Stimulated activated CD8-positive, alpha-beta memory T cell treated with anti-CD3 and anti-CD28 coated beads, Interleukin-4, amount 100 ng/mL, for 1 hour (primary cell): ENCODE data around the gene ABCC11.

ENCODE experiments used
- DNase-seq, 2 donors: peaks; one replicate each; pipeline ENCODE4 v3.0.0-alpha.2; 2020; ENCODE audit warnings: low read depth in 2 of 2, low spot score in 1 of 2

ABCC11 gene

DNA sequence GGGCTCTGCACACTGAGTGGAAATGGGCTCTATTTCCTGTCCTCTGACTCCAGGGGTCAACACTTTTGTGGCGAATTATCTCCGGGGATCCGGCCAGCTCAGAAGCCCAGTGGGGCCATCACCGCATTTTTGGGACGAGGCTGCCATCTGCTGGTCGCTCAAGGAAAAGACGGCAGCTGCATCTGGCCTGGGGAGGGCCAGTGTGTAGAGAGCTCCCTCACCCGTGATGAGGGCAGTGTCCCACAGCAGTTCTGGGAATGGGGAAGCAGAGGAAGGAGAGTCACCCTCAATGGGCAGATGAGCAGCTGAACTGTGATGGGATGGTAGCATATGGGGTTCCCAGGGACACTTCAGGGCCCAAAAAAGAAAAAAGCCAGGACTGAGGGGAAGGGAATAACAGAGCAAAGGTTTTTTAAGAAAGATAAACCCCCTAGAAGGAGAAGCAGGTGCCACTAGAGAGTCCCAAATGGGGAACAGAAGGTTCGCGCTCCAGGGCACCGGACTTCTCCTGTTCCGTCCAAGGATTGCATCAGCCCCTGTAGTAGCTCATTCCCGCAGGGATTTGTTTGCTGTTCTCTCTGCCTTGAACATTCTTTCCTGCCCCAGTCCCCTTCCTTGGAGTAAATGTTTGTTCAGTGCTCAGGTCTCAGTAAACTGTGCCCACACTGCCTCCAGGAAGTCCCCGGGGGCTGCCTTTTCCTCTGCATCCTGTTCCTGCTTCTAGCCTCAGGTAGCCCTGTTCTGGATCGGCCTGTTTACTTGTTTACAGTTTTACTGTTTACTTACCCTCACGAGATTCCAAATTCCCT is 82.2 kb downstream of the ABCC11 start:
- peak; percentile 28 to 32 for DNase-seq

DNA sequence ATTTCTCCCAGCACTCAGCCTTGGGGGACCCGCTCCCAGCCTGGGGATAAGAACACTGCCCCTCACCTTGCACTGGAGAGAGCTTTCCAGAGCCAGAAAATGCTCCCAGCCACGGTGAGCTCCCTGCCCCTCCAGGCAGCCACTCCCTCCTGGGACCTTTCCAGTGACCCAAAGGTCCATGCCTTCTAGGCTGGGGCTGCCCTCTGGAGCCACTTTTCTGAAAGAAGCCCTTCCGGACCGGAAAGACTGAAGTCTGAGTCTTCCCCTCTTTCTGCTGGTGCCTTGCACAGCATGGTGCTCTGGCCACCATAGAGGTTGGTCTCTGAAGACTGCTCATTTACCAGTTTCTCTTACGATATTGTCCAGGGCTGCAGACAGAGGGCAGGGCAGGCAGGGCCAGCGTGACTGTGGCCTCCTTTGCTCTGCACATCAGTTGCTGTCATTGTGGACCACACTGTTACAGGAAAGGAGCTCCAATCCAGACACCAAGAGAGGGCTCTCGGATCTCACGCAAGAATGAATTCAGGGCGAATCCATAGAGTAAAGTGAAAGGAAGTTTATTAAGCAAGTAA is 84.4 kb downstream of the ABCC11 start:
- no peak for DNase-seq

DNA sequence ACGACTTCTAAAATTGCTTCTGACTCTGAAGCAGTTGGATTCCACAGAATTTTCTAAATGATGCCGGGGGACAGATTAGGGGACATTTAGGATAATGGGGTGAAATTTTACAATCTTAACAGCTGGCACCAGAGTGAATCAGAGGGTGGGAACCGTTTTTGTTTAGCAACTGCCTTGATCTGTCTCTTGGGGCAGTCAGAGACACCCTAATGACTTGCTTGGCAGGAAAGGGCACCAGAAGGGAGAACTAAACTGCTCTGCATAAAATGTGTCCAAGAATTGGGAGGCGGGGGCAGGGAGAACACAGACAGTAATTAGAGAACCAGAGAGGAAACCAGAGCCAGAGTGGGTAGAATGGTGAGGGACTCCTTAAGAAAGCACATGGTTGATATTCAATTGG is 85.4 kb downstream of the ABCC11 start:
- DNase-seq, result no peak

DNA sequence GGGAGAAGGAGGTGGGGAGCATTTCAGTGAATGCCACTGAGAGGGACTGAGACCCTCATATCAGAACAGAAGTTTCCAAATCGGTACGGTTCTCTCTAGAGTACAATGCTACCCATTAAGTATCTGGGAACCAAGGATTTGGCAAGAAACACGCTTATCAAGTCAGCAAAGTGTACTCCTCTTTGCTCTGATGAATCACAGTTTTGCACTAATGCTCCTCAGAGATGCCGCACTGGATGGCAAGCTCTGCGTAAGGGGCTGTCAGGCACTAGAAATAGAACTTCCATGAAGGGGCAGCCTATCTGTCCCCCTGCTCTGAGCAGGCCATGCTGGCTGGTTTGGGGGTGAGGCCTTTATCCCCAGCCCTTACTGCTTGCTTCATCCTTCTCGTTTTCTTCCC is 86.8 kb downstream of the ABCC11 start:
- DNase-seq, result no peak

DNA sequence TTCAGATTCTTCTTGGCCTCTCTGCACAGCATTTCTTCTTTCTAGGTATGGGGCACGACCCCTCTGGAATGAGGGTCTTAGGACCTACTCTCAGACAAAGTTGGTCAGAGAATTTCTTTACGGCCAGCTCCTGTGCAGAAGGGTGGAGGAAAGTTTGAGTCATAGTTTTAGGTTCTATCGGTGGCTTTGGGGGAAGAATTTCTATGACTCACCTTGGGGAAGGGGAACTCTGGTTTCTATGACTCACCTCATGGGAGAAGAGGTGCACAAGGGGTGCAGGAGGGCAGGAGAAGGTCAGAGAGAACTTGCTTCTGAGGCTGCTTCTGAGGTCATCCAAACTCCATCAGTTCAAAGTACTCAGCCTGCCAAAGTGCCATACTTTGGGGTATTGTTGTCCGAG is 89.0 kb downstream of the ABCC11 start:
- DNase-seq, result no peak

DNA sequence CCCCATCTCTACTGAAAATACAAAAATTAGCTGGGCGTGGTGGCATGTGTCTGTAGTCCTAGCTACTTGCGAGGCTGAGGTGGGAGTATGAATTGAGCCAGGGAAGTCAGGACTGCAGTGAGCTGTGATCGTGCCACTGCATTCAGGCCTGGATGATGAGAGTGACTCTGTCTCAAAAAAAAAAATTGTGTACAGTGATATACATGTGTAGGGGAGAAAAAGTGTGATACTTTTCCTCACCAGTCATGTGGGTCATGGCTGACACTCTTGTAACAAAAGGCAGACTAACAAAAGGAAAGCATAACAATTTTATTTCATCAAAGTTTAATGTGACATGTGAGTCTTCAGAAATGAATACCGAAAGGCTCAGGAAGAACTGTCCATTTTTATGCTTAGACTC is 89.5 kb downstream of the ABCC11 start:
- DNase-seq, result no peak

DNA sequence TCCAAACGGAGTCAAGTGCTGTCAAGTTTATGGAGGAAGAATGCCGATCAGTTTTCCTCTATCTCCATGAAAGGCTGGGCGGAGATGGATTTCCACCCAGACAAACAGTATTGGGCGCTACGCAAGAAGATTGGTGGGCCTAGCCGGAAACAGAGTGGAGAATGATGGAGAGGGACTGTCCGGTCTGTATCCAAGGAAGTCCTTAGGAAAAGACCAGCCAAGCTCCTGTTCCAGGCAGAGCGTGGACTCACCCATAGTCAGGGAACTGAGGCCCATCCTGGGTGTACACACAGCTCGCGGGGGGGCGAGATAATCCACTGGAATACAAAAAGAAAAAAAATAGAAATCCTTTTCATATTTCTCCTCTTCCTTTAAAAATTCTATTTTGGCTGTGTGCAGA is 90.0 kb downstream of the ABCC11 start:
- DNase-seq, result no peak

DNA sequence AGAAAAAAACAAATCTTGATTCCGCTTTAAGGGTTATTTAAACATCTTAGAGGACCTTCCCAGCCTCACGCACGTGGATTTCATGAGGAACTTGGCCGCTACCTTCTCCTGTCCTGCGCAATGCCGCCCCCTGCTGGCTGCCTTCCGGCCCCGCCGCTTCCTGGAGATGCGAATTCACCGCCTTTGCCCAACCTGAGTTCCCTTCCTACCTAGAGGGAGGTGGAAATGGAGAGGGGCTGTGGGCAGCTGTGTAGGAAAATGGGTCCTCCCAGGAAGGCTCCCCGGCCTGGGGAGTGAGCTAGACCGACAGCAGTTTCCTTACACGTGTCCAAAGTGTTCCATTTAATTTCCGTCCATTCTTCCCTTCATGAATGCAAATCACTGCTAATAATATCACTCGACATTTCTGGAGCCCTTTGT is 90.5 kb downstream of the ABCC11 start:
- peak; percentile 55 to 66 for DNase-seq

DNA sequence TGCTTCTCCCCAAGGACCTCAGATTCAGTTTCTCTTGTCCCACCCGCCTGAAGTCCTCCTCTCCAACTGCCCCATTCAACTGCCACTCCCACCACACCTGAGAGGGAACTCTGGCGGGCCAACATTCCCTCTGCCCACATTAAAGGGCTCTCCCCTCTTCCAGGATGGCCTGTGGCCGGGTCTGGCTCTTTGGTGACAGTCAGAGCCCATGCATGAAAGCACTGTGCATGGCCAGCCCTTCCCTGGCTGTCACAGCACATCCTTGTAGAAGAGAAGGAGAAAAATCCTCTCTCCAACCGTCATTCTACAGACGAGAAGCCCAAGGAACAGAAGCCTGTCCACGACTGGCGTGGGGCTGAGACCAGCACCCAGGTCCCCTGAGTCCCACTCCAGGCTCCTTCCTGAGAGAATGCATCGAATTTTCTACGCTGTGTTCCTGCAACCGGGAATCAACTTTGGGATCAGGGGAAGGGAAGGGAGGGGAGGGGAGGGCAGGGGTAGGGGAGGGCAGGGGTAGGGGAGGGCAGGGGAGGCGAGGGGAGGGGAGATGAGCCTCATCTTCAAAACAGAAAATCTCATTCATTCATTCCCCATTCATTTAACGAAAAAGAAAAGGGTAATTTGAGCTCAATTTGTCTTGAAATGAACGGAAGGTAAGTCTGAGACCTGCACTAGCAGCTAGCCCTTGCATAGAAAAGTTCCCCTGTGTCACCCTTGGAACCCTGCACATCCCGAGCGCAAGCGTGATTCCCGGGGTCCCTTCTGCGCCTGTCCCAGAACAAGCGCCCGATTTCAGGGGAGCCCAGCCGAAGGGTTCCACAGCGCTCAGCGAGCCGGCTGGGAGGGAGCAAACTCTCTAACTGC is 91.2 kb downstream of the ABCC11 start, which contains the start of gene ABCC12:
ABCC12 (minus strand) TSS at position 68 of the 864 bp plus-strand sequence. CDS start 9,569 bp downstream, outside the sequence.
- DNase-seq, result no peak

DNA sequence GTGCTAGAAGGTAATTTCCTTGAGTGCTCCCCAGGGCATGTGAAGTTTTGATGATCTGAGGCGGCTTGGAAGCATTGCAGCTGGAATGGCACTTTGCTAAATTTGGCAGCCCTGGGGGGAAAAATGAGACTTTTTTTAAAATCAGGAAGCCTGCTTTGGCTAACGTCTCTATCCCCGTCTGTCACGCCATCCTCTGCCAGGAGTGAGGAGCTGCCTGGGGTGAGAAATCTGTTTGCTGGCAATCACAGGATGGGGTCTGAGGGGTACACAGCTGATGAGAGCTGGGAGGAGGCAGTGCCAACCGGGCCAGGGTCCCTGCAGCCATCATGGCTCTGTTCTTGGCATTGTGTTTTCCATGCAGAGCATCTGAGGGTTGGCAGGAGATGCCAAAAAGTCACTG is 93.6 kb downstream of the ABCC11 start:
- DNase-seq, result no peak

DNA sequence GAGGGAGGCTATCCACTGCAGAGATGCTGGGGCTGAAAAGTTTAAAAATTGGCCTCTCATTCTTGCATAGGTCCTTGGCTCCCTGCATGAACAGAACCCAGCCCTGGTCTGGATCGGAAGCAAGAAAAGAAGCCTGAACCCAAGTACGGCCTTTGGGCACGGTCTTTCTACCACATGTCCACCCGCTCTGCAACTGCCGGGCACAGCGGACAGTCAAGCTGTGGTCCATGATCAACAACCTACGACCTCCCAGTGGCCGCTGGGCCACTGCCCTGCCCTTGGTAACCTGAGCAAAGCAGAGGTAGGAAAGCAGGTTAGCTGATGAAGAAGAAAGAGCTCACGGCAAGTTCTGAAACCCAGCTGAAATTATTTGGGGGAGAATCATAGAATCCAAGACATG is 95.1 kb downstream of the ABCC11 start:
- DNase-seq, result no peak

DNA sequence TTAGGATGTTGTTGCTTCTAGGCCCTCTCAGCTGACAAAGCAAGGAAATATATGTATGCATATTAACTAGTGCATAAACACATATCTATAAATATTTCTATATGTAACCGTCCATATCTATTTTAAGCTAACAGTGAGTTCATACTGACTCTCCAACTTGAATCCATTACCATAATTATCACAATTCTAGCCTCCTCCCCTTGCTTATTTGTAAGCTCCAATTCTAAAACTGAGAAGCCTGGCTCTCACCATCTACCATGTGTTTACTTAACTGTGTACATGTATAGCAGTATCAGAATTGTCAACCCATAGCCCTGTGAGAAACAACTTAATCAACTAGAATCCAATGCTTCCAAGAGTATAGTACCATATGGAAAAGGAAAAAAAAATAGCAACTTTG is 96.6 kb downstream of the ABCC11 start:
- no peak for DNase-seq

DNA sequence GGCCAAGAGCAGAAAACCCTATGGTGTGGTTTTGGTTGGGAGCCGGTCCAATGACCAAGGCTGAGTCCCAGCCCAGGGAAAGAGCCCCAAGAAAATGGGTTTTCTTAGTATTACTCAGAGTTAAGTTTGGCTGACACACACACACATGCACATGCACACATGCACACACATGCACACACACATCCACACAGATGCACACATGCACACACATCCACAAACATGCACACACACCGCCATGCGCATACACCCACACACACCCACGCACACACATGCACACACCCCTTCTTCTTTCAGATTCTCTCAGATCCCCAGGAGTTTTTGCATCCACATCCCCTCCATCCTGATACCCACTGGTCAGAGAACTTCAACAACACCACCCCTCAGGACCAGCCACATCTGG is 100.6 kb downstream of the ABCC11 start:
- DNase-seq, result no peak

DNA sequence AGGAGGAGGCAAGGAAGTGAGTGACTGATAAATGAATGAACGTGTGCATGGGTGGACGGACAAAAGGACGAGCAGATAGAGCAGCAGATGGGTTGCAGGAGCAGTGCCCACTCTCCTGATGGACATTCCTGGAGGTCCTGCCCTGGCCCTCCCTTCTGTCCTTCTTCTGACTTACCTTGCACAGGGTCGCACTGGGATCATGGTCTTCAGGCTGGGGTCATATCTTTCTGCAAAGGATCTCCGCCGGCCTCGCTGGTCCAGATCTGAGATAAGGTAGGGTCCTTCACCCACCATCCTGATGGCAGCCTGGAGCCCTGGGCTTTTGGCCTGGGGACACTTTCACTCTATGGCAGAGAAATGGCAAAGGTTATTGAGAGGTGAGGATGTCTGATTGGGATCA is 101.2 kb downstream of the ABCC11 start:
- DNase-seq, result no peak

DNA sequence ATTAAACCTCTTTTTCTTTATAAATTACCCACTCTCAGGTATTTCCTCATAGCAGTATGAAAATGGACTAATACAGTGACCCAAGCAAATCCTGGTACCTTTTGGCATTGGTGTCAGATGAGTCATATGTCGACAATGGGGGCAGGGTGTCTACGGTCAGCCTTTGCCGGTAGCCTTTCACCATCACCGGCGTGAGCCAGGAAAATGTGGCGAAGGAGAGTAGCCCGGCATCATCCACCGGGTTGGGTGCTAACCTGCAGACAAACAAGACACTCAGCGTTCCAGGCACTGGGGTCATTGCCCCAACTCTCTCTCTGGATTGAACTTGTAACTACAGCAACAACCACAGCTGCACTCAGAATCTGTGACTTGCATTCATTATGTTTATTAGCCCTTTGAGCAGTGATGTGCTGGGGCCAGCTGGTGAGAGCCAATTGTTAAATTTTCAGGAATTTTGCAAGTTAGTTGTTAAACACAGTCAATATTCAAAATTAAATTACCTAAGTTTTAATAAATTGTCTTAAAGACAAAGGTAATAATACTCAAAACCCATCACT is 103.4 kb downstream of the ABCC11 start:
- DNase-seq, result no peak

DNA sequence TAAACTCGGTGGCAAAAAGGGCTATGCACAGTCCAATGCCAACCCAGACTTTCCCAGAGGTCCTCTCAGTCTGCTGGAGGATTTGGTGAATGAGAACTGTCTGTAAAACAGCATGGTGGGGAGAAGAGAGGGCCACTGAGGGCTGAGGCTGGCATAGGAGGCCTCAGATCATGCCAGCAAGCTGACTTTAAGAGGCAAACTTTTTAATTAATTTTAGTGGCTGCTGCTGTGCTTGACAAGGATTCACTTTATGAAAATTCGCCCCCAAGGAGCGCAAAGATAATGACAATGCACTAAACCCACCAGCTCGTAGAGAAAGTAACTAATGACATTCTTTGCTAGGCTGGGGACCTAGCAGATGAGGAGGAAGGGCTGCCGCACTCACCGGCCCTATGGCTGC is 106.5 kb downstream of the ABCC11 start:
- no peak for DNase-seq

DNA sequence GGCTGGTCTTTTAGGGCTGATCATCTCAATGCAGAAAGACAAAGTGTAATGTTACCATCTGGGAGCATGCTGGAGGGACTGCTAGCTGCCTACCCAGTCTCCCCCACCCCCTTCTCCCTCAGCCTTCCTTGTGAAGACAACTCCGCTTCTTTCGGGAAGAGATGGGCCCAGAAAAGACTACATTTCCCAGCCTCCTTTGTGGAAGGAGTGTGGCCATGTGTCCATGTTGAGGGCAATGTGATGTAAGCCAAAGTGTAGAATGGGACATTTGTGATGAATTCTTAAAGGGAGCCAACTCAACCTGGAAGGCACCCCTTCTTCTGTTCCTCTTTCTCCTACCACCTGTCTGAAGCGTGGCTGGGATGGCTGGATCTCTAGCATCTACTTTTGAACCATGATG is 107.8 kb downstream of the ABCC11 start:
- DNase-seq, result no peak

DNA sequence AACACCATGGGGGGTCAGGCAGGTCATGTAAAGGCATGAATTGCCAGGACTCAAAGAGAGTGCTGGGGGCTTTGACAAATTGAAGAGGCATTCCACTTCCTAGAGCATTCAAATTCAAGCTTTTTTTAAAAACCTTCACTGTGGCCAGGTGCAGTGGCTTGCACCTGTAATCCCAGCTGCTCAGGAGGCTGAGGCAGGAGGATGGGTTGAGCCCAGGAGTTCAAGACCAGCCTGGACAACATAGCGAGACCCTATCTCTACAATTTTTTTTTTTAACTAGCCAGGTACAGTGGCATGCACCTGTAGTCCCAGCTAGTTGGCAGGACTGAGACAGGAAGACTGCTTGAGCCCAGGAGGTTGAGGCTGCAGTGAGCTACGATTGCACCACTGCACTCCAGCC is 108.8 kb downstream of the ABCC11 start:
- DNase-seq, result no peak

DNA sequence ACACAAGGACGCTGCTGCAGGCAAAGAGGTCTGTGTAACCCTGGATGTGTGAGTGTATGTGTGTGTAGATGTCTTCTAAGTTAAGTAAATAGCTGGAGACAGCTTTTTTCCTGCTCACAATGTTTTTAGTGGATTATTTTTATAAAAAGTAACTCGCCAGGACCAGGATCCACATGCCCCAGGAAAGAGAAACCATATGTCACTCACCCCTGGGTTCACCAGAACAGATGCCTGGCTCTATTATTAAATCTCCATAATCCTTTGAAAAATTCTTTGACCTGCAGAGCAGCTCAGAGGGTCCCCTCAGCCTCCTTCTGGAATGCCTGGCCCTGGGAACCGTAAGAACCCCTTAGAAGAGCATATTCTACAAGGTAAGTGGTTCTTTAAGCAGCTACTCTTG is 109.5 kb downstream of the ABCC11 start:
- no peak for DNase-seq

DNA sequence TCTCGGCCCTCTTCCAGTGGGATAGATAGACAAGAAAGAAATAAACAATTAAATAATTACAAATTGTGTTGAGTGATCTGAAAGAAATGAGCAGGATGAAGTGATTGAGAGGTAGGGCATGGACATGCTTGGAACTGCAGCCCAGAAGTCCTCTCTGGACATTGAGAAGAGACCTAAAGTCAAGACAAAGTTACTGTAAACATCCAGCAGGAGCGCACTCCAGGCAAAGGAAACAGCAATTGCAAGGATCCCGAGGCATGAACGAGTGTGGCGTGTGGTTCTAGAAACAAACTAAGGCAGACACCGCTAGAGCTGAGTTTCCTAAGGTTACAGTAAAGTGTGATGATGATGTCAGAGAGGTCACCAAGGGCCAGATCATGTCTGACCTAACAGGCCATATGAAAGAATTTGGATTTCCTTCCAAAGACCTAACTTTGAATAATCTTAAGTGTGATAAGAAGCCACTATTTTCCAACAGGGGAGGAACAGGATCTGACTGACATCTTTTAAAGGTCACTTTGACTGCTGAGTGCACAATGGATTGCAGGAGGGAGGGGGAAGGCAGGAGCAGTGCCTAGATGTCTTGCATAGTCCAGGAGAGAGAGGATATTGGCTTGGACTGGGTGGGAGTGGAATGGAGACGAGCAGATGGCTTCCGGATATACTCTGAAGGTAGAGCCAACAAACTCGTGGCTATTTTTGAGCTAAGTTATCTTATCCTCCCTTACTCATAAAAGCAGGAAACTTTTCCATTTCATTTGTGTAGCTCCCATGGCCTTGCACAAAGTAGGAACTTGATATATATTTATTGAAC is 110.6 kb downstream of the ABCC11 start:
- DNase-seq, result no peak
